HG03064 (cell line): ENCODE results near the gene AKAP7.
"Not testable (repeated sequence)": the region's sequence is repeated elsewhere in the genome, so short reads cannot be mapped to it uniquely, and the experiment has no call there.

Source experiments
- ATAC-seq: cut with Tn5 transposase; IDR thresholded peaks from one replicate; pipeline ENCODE4 v1.9.1; 2021; ENCODE audit warnings: low read depth; ENCODE audit not compliant: unreplicated experiment

The AKAP7 gene

GRCh38 chr6:131250936-131251335 is 115.7 kb downstream of the AKAP7 start:
- no peak for ATAC-seq

DNA sequence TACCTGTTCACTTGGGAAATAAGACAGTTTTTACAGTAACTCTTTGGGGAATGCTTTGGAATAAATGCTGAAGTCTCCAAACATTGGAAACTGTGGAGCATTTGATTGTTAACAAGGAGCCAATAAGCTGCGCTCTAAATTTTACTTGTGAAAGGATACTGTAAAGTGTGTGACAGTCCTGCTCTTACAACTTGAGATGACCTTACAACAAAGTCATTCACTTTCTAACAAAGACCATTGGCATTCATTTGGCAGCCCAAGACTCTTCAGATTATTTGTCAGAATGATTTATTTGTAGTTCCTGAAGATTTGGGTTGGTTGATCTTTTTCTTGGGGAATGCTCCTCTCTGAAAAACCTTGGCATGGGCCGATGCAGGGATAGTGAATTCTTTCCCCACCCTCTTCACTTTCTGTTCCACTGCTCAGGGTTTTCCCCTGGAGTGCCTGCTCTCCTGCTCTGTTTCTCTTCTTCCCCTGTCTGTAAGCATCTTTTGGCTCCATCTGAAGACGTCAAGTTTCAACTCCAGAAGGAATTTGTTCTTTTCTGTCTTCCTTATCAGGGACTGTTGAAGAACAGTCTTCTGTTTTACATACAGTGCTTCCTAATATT is 116.4 kb downstream of the AKAP7 start:
- ATAC-seq: no peak

GRCh38 chr6:131255434-131255833 is 120.2 kb downstream of the AKAP7 start:
- no peak for ATAC-seq

DNA sequence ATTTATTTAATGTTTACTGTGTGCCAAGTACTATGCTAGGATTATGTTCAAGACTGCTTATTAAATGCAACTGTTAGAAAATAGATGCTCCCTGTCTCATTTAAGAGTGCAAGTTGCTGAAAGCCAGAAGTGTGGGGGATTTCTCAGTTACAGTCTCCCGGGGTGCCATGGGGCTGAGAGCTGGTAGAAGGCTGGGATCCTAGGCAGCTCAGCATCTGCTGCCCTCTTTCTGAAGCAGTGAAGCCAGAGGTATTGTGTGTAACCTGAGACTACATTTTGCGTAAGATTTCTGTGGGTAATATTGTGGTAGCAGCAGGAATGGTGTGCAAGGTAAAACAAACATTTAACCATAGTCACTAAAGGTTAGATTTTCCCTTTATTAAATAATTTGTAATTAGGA is 120.6 kb downstream of the AKAP7 start:
- no peak for ATAC-seq

- ATAC-seq: no peak
Measured at GRCh38 chr6:131257104-131257503, 121.8 kb downstream of the AKAP7 start.

GRCh38 chr6:131258010-131258652 is 122.9 kb downstream of the AKAP7 start:
- ATAC-seq: no peak

GRCh38 chr6:131258816-131259476 is 123.7 kb downstream of the AKAP7 start:
- ATAC-seq: no peak

DNA sequence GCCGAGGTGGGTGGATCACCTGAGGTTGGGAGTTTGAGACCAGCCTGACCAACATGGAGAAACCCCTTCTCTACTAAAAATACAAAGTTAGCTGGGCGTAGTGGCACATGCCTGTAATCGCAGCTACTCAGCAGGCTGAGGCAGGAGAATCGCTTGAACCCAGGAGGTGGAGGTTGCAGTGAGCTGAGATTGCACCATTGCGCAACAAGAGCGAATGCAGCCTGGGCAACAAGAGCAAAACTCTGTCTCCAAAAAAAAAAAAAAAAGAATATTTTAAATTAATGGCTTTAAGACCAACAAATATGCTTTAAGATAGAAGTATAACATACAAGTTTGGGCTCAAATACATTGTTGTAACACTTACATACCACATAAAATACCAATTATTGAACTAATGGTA is 125.7 kb downstream of the AKAP7 start:
- not testable (repeated sequence) for ATAC-seq

DNA sequence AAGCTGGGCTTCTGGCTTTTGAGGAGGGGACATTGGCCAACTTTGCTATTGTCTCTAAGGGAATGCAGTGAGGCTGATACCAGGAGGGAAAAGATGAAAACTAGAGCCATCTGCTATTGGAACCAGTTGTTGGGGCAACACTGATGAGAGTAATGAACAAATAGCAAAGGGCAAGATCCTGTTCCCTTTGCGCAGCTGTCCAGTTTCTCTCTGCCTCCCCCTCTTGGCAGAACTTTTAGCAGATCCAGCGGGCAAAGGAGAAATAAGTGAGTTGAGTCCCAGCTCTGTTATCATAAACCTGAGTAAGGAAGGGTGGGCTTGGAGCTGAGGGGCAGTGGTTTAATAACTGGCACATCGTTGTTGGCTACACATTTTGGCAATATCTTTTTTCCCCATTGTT is 126.8 kb downstream of the AKAP7 start:
- ATAC-seq: no peak

DNA sequence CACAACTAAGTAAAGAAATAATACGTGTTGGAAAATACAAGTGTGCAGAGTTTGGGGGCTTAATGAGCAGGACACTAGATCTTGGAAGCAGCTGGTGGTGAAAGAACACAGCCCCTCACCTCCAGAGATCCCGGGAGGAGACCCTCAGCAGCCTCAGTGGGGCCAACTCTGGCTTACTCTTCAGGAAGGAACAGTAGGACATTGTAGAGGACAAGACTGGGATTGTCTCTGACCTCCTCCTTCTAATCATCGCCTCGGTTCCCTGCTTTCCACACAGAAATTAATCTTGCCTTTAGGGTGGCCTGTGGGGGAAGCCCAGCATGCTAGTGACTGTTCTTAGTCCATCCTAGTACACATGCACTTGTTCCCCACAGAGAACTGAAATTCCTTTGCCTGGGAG is 130.7 kb downstream of the AKAP7 start:
- no peak for ATAC-seq

DNA sequence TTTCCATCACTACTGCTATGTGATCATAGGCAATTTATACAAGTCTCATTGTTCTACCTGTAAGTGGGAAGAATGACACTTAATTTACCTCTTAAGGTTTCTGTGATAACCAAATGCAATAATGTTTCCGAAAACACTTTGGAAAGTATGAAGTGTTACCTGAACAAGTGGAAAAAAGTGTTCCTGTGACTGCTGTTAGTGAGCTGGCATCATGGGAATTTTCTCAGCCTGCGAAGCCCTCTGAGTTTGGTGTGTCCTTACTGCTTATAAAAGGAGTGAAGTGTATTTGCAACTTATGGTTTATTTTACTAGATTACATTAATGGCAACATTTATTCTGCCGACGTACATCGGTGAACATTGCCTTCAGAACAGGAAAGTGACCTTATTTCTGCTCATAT is 133.0 kb downstream of the AKAP7 start:
- no peak for ATAC-seq

GRCh38 chr6:131269565-131270391 is 134.5 kb downstream of the AKAP7 start:
- ATAC-seq: no peak

DNA sequence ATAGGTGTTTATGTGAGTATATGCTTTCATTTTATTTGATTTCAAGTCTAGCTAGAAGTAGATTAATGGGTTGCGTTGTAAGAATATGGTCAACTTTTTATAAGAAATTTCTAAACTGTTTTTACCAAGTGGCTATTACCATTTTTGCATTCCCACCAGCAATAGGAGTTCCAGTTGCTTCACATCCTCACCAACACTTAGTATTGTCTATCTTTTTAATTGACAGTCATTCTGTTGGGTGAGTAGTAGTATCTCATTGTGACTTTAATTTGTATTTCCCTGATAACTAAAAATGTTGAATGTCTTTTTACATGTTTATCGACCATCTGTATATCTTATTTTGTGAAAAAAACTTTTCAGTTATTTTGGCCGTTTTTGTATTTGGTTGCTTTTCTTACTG is 135.3 kb downstream of the AKAP7 start:
- ATAC-seq: no peak

GRCh38 chr6:131275273-131275672 is 140.0 kb downstream of the AKAP7 start:
- no peak for ATAC-seq

DNA sequence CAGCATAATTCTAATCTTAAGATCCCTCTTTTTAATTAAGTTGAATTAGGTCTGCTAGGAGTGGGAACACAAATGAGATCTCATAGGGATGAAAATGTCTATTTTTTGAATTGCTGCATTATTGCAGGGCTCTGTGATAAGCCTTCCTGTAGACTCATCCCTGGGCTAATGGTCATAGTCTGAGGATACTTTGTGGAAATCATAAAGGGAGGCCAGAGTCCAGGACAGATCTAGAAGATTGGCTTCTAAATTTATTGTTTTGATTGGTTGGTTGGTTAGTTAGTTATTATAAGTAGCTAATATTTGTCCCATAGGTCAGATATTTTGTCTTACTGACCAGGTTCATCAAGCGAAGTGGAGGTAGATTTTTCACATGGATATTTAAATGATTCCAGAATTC is 142.3 kb downstream of the AKAP7 start:
- no peak for ATAC-seq

- no peak for ATAC-seq
Measured at GRCh38 chr6:131281471-131282270, 146.4 kb downstream of the AKAP7 start.

GRCh38 chr6:131282365-131282764 is 147.1 kb downstream of the AKAP7 start:
- ATAC-seq: no peak

- no peak for ATAC-seq
Measured at GRCh38 chr6:131283466-131284175, 148.4 kb downstream of the AKAP7 start.

- no peak for ATAC-seq
Measured at GRCh38 chr6:131285548-131285947, 150.3 kb downstream of the AKAP7 start.
